Breast epithelium (tissue), 3 donors: ENCODE measurements around the gene ANXA5.

ENCODE experiments used
- POLR2A ChIP-seq: fragments of 450-650 bp; IDR thresholded peaks from one replicate; pipeline ENCODE4 v1.6.1; 2016; ENCODE audit warnings: antibody characterized with exemption, mild to moderate bottlenecking, moderate library complexity
- TF ChIP-seq, protein P1 (sequence below), 3 donors: fragments of 450-650 bp; IDR thresholded peaks; one replicate each; pipeline ENCODE4 v1.5.1; 2016 to 2017; ENCODE audit warnings: antibody characterized with exemption in 3 of 3, mild to moderate bottlenecking in 3 of 3, moderate library complexity in 3 of 3

DNA sequence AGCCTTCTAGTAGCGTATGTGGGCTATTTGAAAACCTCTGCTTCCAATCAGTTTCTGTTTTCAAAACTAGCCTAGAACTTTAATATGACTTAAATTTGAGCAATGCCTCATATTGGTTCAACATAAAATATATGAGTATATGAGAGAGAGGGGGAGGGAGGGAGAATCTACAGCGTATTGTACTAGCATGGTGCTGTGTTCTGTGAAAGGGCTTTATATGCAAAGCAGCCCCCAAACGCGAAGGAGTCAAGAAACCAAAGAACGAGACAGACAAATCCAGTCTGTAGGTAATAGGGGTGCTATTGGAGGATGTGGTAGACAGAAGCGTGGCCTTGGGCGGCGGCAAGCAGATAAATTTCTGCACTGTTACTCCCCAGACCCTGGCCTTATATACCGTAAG lies 784 bp upstream of the ANXA5 start:
- TF ChIP-seq, protein P1, sequence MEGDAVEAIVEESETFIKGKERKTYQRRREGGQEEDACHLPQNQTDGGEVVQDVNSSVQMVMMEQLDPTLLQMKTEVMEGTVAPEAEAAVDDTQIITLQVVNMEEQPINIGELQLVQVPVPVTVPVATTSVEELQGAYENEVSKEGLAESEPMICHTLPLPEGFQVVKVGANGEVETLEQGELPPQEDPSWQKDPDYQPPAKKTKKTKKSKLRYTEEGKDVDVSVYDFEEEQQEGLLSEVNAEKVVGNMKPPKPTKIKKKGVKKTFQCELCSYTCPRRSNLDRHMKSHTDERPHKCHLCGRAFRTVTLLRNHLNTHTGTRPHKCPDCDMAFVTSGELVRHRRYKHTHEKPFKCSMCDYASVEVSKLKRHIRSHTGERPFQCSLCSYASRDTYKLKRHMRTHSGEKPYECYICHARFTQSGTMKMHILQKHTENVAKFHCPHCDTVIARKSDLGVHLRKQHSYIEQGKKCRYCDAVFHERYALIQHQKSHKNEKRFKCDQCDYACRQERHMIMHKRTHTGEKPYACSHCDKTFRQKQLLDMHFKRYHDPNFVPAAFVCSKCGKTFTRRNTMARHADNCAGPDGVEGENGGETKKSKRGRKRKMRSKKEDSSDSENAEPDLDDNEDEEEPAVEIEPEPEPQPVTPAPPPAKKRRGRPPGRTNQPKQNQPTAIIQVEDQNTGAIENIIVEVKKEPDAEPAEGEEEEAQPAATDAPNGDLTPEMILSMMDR (IDR thresholded peaks at IDR 0.05) = no peak
- no peak for TF ChIP-seq POLR2A
